Caco-2 (cell line): ENCODE results near the gene NEK7. TPM values are rescaled to one million over a fixed set of nuclear protein-coding genes. Genes with fewer than 3 reads are reported as not detected.

Experiments used
- BruUV-seq: library from RNA; stranded (reverse); fragments of 400-500 nt; replicated peaks from 2 replicates; lab custom pipeline; 2021; lab: Mats Ljungman, UMichigan
- CTCF ChIA-PET: fragments of 300-600 bp; sonication (Branson Sonifier 250); formaldehyde crosslinking; loops from one replicate; lab custom pipeline; 2022; ENCODE audit warnings: antibody characterized with exemption; lab: Charles Lee
- POLR2A ChIA-PET: fragments of 300-600 bp; sonication (Branson Sonifier 250); formaldehyde crosslinking; loops from one replicate; lab custom pipeline; 2022; ENCODE audit warnings: antibody characterized with exemption; lab: Charles Lee
- DNase-seq, 2 experiments: peaks; one replicate each; pipeline versions ENCODE4 v3.0.0 to v3.0.0-alpha.2; 2020 to 2022
- H3K27me3 ChIP-seq: replicated peaks from 2 replicates; pipeline ENCODE4 v1.6.0; 2011; ENCODE audit warnings: low read length; ENCODE audit not compliant: control insufficient read depth, insufficient read depth
- H3K36me3 ChIP-seq: 2 replicates; pipeline ENCODE4 v1.5.1; 2011; ENCODE audit warnings: low read length; ENCODE audit not compliant: control insufficient read depth, insufficient read depth
- H3K4me1 ChIP-seq: fragments of 250-450 bp; sonication (Bioruptor Pico); 2 replicates; pipeline ENCODE4 v1.5.1; 2020; ENCODE audit warnings: mild to moderate bottlenecking
- H3K4me3 ChIP-seq: 2 replicates; pipeline ENCODE4 v1.5.1; 2011; ENCODE audit warnings: low read depth, mild to moderate bottlenecking, control low read depth, low read length
- H3K9me3 ChIP-seq: fragments of 250-450 bp; sonication (Bioruptor Pico); 2 replicates; pipeline ENCODE4 v1.5.1; 2020; ENCODE audit warnings: mild to moderate bottlenecking, moderate library complexity
- H3K27ac Mint-ChIP-seq: one replicate; pipeline ENCODE4 v1.8.0; 2022; ENCODE audit warnings: mixed read lengths; ENCODE audit not compliant: unreplicated experiment
- H3K27me3 Mint-ChIP-seq: one replicate; pipeline ENCODE4 v1.8.0; 2022; ENCODE audit warnings: mixed read lengths; ENCODE audit not compliant: insufficient read depth, unreplicated experiment
- H3K36me3 Mint-ChIP-seq: one replicate; pipeline ENCODE4 v1.8.0; 2022; ENCODE audit warnings: mild to moderate bottlenecking, mixed read lengths; ENCODE audit not compliant: insufficient read depth, unreplicated experiment
- H3K4me1 Mint-ChIP-seq: one replicate; pipeline ENCODE4 v1.8.0; 2022; ENCODE audit warnings: low read depth, mixed read lengths; ENCODE audit not compliant: unreplicated experiment
- H3K4me3 Mint-ChIP-seq: one replicate; pipeline ENCODE4 v1.8.0; 2022; ENCODE audit warnings: mild to moderate bottlenecking, moderate library complexity, mixed read lengths; ENCODE audit not compliant: unreplicated experiment
- H3K9me3 Mint-ChIP-seq: one replicate; pipeline ENCODE4 v1.8.0; 2022; ENCODE audit warnings: mixed read lengths; ENCODE audit not compliant: unreplicated experiment
- CTCF ChIP-seq, 2 experiments: fragments of 200-600 bp in 1 of 2; IDR thresholded peaks; 1 replicate in 1 of 2; 2 replicates in 1 of 2; pipeline versions ENCODE4 v1.5.1 to v1.8.0; 2011 to 2022; ENCODE audit warnings: antibody characterized with exemption in 1 of 2, control low read depth in 1 of 2, inconsistent platforms in 1 of 2, low read depth in 1 of 2, low read length in 1 of 2, mild to moderate bottlenecking in 1 of 2, moderate library complexity in 1 of 2; ENCODE audit not compliant: insufficient read depth in 1 of 2, severe bottlenecking in 1 of 2, unreplicated experiment in 1 of 2
- intact Hi-C: fragments of 100-400 bp; cut with micrococcal nuclease; formaldehyde crosslinking; loops from one replicate; pipeline ENCODE4 v1.10.0; 2022; ENCODE audit not compliant: unreplicated experiment
- total RNA-seq: library from RNA; stranded (reverse); gene quantifications from 2 replicates; pipeline ENCODE4 v1.2.3, GENCODE V29; 2022

The NEK7 gene
- total RNA-seq, 1 experiment from 2014 or later = 56.1 TPM

- intact Hi-C loops = no loop called here
- H3K4me3 Mint-ChIP-seq = no peak overlapping the region
- Histone ChIP-seq H3K36me3 (no peaks in the 10 kb centered on the region), H3K9me3 (peaks cover 5% of the 10 kb centered on the region; the same call in 1 of the 2 replicates), H3K4me3 (no peak overlapping the region), H3K4me1 (peaks cover 5% of the 10 kb centered on the region; the same call in 1 of the 2 replicates), H3K27me3 (no peaks in the 10 kb centered on the region)
- CTCF ChIA-PET = no interaction called here
- peaks cover 14% of the 10 kb centered on the region for H3K9me3 Mint-ChIP-seq
- POLR2A ChIA-PET = no interaction called here
- DNase-seq = no peak
- H3K27ac Mint-ChIP-seq = no peak overlapping the region
- no peaks in the 10 kb centered on the region for H3K4me1 Mint-ChIP-seq
- BruUV-seq = no TSS peak
- H3K36me3 Mint-ChIP-seq = no peaks in the 10 kb centered on the region
- no peak for TF ChIP-seq CTCF (IDR thresholded peaks at IDR 0.05; ENCODE audit: insufficient read depth in 1 of 2, low read depth in 1 of 2, low read length in 1 of 2, severe bottlenecking in 1 of 2, unreplicated experiment in 1 of 2)
- no peaks in the 10 kb centered on the region for H3K27me3 Mint-ChIP-seq
Measured at GRCh38 chr1:198370996-198371395, 214.2 kb downstream of the NEK7 start.

Other genes starting within 250 kb of the NEK7 start
- gene LHX9, start 239.6 kb upstream of the NEK7 start, total RNA-seq = 0.12 and 0.36 TPM in 2 replicates